SU-DHL-6 (cell line): ENCODE measurements around the gene TOP2A.

ENCODE experiments used
- CTCF ChIP-seq: fragments of 200-600 bp; sonication (generic); IDR thresholded peaks from one replicate; pipeline ENCODE4 v1.5.1; 2017; ENCODE audit warnings: antibody characterized with exemption, mild to moderate bottlenecking, low read length, moderate library complexity; ENCODE audit not compliant: insufficient read depth, poor library complexity, severe bottlenecking
- EZH2phosphoT487 ChIP-seq: fragments of 200-600 bp; sonication (generic), shearing (Covaris generic); conservative IDR thresholded peaks from 2 replicates; pipeline ENCODE4 v1.6.1; 2018; ENCODE audit warnings: mild to moderate bottlenecking, antibody characterized with exemption, low read length, moderate library complexity, mixed read lengths

GRCh38 chr17:40344421-40345160 lies 73.1 kb downstream of the TOP2A start:
- TF ChIP-seq CTCF (no peak), EZH2phosphoT487 (no peak)
